ENCODE results near the gene WSB1.

WSB1 gene

GRCh38 chr17:27281438-27281837 lies 12.5 kb upstream of the WSB1 start:
- DNase-seq: no peak

GRCh38 chr17:27282054-27282551 lies 11.8 kb upstream of the WSB1 start:
- peak; percentile 81 for DNase-seq

GRCh38 chr17:27283060-27283459 lies 10.9 kb upstream of the WSB1 start:
- DNase-seq: no peak

DNA sequence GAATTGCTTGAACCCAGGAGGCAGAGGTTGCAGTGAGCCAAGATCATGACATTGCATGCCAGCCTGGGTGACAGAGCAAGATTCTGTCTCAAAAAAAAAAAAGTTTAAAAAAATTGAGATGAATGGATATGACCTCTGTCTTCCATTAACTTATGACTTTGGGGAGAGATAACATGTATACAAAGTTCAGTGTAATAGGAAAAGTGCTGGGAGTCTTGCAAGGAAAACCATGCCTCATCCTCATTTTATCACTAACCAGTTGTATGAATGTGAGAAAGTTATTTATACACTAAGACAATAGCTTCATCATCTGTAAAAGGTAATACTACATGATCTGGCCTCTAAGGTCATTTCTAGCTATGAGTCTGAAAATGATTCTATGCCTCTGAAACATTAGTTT lies 10.2 kb upstream of the WSB1 start:
- DNase-seq: no peak

GRCh38 chr17:27284811-27285415 lies 9.0 kb upstream of the WSB1 start:
- DNase-seq: no peak

- no peak for DNase-seq
Measured at GRCh38 chr17:27285516-27285915, 8.4 kb upstream of the WSB1 start.

- DNase-seq: no peak
Measured at GRCh38 chr17:27288183-27288582, 5.7 kb upstream of the WSB1 start.

DNA sequence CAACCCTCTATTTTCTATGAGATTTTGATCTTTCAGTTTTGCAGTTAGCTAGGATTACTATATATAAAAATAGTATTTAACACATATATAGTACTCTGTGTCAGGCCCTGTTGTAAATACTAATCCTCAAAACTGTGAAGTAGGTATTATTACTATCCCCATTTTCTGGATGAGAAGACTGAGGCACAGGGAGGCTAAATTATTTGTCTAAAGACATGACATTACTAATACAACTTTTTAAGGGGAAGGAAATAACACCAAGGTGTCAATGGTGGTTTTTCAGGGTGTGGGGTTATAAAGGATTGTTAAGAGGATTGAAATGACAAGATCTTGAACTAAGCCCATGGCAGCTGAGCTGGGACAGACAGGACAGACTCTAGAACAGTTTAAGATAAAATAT lies 4.1 kb upstream of the WSB1 start:
- no peak for DNase-seq

DNA sequence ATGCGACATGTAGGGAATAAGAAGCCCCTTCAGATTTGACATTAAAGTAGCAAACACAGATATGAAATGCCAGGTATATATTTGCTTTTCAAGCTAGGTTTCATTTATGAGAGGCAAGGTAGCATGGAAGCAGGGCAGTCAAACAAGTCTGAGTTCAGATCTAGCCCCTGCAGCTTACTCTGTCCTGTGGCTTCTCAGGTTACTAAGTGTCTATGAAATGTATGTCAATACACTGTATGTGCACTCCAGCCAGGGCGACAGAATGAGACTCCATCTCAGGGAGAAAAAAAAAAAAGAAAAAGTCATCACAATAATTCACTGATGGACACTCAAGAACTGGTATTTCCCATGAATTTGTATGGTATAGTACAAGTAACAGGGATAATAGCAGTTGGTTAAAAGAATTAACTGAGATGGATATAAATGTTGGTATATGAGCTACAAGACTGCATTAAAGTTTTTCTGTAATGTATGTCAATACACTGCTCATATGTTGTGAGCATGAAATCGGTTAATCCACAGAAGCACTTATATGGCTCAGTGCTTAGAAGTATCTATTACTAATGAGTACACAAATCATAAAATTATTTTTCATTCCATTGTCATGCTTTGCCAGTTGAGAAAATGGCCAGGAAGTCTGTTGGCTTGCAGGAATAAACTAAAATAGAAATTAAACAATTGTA lies 2.9 kb upstream of the WSB1 start:
- DNase-seq: no peak

DNA sequence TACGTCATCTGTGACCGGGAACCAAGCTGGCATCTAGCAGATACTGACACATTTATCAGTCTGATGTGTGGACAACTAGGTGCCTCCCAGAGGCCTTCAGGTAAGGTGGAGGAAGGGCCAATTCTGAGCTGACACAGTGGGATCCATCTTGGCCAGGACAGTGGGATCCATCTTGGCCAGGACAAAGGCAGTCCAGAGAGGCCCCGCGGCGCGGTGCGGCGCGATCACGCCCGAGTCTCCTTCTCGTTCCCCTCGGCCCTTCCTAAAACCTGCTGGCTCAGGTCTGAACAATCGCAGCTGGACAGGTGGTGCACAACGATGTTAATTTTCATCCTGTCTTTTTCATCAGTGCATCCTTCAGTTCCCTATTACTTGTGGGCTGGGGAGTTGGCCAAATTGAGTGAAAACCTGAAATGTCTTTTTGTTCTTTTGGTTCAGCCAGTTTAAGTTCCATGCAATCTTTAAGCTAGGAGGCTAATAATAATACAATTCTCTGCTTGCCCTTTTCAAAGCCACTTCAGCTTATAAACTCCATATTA lies 486 bp upstream of the WSB1 start:
- no peak for DNase-seq

GRCh38 chr17:27294689-27295630 lies 1.0 kb downstream of the WSB1 start:
- peak; percentile 79 for DNase-seq

DNA sequence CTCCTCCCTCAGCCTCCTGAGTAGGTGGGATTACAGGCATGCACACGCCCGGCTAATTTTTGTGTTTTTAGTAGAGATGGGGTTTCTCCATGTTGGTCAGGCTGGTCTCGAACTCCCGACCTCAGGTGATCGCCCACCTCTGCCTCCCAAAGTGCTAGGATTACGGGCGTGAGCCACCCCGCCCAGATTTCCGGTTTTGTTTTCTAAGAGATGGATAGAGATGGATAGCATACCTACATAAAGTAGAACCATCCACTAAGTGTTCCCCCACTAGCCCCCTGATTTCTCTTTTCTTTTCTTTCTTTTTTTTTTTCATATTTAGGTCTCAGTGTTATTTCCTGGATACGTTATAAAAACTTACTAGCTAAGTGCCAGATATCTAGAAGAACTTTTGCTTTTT lies 2.0 kb downstream of the WSB1 start:
- no peak for DNase-seq

DNA sequence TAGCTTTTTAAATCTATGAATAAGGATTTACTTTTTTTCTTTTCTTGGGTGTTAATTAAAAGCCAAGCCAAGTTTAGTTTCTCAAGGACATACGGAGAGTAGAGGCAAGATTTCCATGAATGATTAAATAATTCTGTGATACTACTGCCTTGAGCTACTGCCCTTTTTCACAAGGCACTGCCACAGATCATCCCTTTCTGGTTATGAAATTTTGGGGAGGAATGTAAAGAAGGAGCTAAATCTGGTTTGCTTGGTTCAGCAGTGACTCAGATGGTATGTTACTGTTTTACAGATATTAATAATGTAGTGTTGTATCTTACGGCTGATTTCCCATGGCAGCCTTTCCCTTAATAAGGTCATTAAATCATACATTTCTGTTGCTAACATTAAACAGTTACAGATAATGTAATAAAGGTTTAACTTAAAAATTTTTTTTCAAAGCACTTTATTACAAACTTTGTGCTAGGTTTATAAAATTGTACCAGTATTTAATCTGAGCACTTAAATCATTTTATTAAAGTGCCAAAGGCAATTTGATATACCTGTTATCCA lies 2.6 kb downstream of the WSB1 start:
- peak; percentile 73 for DNase-seq

DNA sequence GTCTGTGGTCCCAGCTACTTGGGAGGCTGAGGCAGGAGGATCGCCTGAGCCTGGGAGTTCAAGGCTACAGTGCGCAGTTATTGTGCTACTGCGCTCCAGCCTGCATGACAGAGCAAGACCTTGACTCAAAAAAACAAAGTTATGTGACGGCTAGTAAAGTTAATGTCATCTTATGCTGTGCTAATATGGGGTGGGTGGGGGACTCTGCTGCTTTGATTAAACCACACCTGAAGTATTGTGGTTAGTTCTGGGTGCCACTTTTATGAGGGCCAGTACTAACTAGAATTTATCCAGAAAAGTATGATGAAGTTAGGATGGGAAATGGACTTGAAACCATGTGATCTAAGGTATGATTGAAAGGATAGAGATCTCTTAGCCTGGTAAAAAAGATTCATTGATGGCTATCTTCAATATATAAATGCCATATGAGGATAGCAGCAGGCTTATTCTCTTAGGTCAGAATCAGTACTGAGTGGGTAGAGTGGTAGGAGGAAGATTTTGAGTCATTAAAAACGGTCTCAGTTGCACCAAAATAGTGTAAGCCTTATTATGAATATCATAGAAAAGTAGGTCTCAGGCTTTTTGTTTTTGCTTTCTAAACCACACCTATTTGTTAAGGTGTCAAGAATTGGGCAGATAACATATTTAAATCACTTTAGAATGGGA lies 5.6 kb downstream of the WSB1 start:
- no peak for DNase-seq

DNA sequence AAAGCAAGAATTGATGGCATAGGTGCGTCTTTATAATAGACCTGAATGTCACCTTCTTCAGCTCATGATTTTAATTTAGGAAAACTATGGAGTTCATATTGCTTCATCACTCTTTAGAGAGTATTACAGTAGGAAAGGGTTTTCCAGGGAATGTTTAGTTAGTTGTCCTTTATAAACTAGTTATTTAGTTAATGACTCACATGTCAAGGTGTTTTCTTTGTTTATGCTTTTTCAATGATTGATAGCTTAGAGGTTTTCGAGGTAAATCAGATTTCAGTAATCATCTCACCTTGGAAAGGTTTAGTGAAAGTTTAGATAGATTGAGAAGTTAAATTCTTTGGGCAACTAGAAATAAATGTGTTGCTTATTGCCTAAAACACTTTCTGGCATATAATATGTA lies 9.8 kb downstream of the WSB1 start:
- no peak for DNase-seq

- no peak for DNase-seq
Measured at GRCh38 chr17:27306276-27306835, 12.4 kb downstream of the WSB1 start.

DNA sequence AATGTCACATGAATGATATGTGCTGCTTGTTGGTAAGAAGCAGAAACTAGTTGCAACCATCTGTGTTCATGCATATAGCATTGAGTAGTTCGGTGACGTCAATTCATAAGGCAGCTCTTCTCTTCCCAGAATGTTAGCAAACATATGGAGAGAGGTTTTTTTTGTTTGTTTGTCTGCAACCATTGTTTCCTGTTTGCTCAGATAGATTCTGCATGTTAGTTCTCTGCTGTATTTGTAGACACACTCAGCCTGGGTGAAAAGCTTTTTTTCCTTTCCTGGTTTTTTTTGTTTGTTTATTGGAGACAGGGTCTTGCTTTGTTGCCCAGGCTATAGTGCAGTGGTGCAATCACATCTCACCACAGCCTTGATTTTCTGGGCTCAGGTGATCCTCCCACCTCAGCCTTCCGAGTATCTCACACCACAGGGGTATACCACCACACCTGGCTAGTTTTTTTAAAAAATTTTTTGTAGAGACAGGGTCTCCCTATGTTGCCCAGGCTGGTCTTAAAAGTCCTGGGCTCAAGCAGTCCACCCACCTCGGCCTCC lies 16.7 kb downstream of the WSB1 start:
- DNase-seq: no peak

- no peak for DNase-seq
Measured at GRCh38 chr17:27313301-27313700, 19.4 kb downstream of the WSB1 start.

DNA sequence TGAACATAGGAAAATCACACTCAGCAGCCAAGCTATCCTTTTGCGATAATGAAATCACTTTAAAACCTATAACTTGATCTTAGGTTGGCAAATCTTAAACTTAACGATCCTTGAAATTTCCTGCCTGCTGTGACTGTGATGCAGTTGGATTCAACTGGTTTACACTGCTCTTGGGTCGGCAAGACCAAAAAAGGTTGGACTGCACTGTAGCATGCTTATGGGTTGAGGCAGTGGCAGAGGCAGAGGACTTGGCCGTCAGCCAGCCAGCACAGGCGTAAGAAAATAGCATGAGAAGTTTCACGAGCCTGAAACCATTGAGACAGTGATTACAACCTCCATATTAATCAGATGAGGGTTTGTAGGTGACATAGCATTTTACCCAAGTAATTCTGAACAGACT lies 21.4 kb downstream of the WSB1 start:
- DNase-seq: peak; percentile 70

DNA sequence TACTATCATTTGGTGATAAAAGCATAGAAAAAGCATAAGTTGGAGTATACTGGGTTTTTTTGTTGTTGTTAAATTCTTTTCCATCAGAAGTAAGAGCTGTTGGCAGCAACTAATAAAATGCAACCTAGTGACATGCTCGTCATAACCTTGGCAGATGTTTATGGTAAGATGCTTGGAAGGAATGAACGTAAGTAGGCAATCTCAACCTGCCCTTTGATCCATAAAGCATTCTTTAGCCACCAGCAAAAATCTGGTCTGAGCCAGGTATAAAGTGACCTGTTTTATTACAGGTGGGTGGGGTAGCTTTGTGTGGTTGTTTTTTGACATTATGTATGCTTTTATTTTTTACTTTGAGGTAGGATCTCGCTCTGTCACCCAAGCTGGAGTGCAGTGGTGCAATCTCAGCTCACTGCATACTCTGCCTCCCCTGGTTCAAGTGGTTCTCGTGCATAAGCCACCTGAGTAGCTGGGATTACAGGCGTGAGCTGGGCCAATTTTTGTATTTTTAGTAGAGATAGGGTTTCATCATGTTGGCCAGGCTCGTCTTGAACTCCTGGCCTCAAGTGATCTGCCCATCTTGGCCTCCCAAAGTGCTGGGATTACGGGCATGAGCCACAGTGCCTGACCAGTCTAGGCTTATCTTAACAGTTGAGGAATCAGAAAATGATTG lies 22.0 kb downstream of the WSB1 start:
- no peak for DNase-seq

DNA sequence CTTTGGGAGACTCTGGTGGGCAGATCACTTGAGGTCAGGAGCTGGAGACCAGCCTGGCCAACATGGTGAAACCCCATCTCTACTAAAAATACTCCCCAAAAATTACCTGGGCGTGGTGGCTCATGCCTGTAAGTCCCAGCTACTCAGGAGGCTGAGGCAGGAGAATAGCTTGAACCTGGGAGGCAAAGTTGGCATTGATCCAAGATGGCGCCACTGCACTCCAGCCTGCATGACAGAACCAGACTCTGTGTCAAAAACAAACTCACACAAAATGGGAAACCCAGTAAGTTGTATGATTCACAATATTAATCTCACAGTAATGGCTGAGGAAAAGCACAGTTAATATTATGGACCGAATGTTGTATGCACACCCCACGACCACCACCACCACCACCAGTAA lies 24.3 kb downstream of the WSB1 start:
- DNase-seq: no peak

Measured in fibroblast of upper back skin (primary cell).